Trophoblast cell (in vitro differentiated cells and primary cell): ENCODE data around the gene GADD45GIP1.
A peak's percentile ranks its signal among the peaks of the same experiment; 100 is the strongest.

Experiments
- DNase-seq, 2 donors: peaks; one replicate each; pipeline ENCODE4 v3.0.0-alpha.2; 2016
- H2AFZ ChIP-seq: 2 replicates; pipeline ENCODE4 v1.6.1; 2013; ENCODE audit warnings: low read length, moderate library complexity, mild to moderate bottlenecking; ENCODE audit not compliant: insufficient read depth, poor library complexity
- H2AK5ac ChIP-seq: 2 replicates; pipeline ENCODE4 v1.6.1; 2013; ENCODE audit warnings: mild to moderate bottlenecking, low read length
- H2BK120ac ChIP-seq: 2 replicates; pipeline ENCODE4 v1.6.1; 2013; ENCODE audit warnings: low read length, mild to moderate bottlenecking, moderate library complexity; ENCODE audit not compliant: insufficient read depth, poor library complexity
- H2BK12ac ChIP-seq: 2 replicates; pipeline ENCODE4 v1.6.1; 2013; ENCODE audit warnings: mild to moderate bottlenecking, low read length, moderate library complexity
- H2BK5ac ChIP-seq: 2 replicates; pipeline ENCODE4 v1.6.1; 2013; ENCODE audit warnings: low read length, low read depth, moderate library complexity, mild to moderate bottlenecking; ENCODE audit not compliant: poor library complexity
- H3K14ac ChIP-seq: 2 replicates; pipeline ENCODE4 v1.6.1; 2013; ENCODE audit warnings: mild to moderate bottlenecking, low read length
- H3K18ac ChIP-seq: 2 replicates; pipeline ENCODE4 v1.6.1; 2013; ENCODE audit warnings: mild to moderate bottlenecking, low read length
- H3K23ac ChIP-seq: 2 replicates; pipeline ENCODE4 v1.6.1; 2013; ENCODE audit warnings: low read length
- H3K27ac ChIP-seq: 2 replicates; pipeline ENCODE4 v1.5.1; 2013; ENCODE audit warnings: low read depth, mild to moderate bottlenecking, inconsistent platforms, low read length, moderate library complexity
- H3K27me3 ChIP-seq: 2 replicates; pipeline ENCODE4 v1.6.1; 2013; ENCODE audit warnings: inconsistent platforms, mild to moderate bottlenecking, low read length, moderate library complexity; ENCODE audit not compliant: insufficient read depth
- H3K36me3 ChIP-seq, 2 experiments: 1 replicate in 1 of 2; 2 replicates in 1 of 2; pipeline ENCODE4 v1.6.1; 2013; ENCODE audit warnings: low read length in 2 of 2, mild to moderate bottlenecking in 2 of 2, moderate library complexity in 1 of 2; ENCODE audit not compliant: insufficient read depth in 2 of 2, control insufficient read depth in 1 of 2
- H3K4ac ChIP-seq: 2 replicates; pipeline ENCODE4 v1.6.1; 2013; ENCODE audit warnings: low read depth, mild to moderate bottlenecking, low read length, moderate library complexity
- H3K4me1 ChIP-seq, 2 experiments: 1 replicate in 1 of 2; 2 replicates in 1 of 2; pipeline ENCODE4 v1.6.1; 2013; ENCODE audit warnings: low read length in 2 of 2, mild to moderate bottlenecking in 2 of 2, moderate library complexity in 1 of 2; ENCODE audit not compliant: insufficient read depth in 2 of 2, control insufficient read depth in 1 of 2
- H3K4me2 ChIP-seq: 2 replicates; pipeline ENCODE4 v1.6.1; 2013; ENCODE audit warnings: inconsistent platforms, mild to moderate bottlenecking, low read length, moderate library complexity
- H3K4me3 ChIP-seq: 2 replicates; pipeline ENCODE4 v1.5.1; 2013; ENCODE audit warnings: mild to moderate bottlenecking, low read depth, low read length, inconsistent platforms
- H3K79me1 ChIP-seq: one replicate; pipeline ENCODE4 v1.6.1; 2013; ENCODE audit warnings: low read length
- H3K79me2 ChIP-seq: 2 replicates; pipeline ENCODE4 v1.6.1; 2013; ENCODE audit warnings: low read length, mild to moderate bottlenecking; ENCODE audit not compliant: control insufficient read depth, insufficient read depth, poor library complexity
- H3K9ac ChIP-seq: 2 replicates; pipeline ENCODE4 v1.6.1; 2013; ENCODE audit warnings: mild to moderate bottlenecking, low read length
- H3K9me3 ChIP-seq: 2 replicates; pipeline ENCODE4 v1.6.1; 2013; ENCODE audit warnings: low read depth, mild to moderate bottlenecking, control low read depth, inconsistent platforms, low read length; ENCODE audit not compliant: insufficient read depth
- H4K12ac ChIP-seq: 2 replicates; pipeline ENCODE4 v1.6.1; 2013; ENCODE audit warnings: low read depth, mild to moderate bottlenecking, low read length, moderate library complexity
- H4K8ac ChIP-seq: 2 replicates; pipeline ENCODE4 v1.6.1; 2013; ENCODE audit warnings: low read depth, mild to moderate bottlenecking, low read length, moderate library complexity
- H4K91ac ChIP-seq: one replicate; pipeline ENCODE4 v1.6.1; 2013; ENCODE audit warnings: low read depth, mild to moderate bottlenecking, low read length, moderate library complexity
- WGBS: extraction: QIAGEN DNeasy Blood & Tissue Kit; methylation state at CpG from one replicate; pipeline ENCODE4 v1.1.7; 2013; ENCODE audit warnings: missing lambda C conversion rate; ENCODE audit not compliant: insufficient read length, insufficient coverage; ENCODE audit errors: extremely low coverage; 5-methylcytosine and 5-hydroxymethylcytosine counted together

The GADD45GIP1 gene

GRCh38 chr19:12984143-12984627 is 27.2 kb upstream of the GADD45GIP1 start:
- no peak overlapping the region for H2BK120ac ChIP-seq
- no peak overlapping the region for H3K4ac ChIP-seq
- no CpG with 5 or more reads among the region's 3 CpGs for WGBS
- H3K9me3 ChIP-seq = peaks cover 19% of the 10 kb centered on the region
- H3K23ac ChIP-seq = no peak overlapping the region
- H3K18ac ChIP-seq = no peak overlapping the region
- no peak overlapping the region for H4K12ac ChIP-seq
- H2BK5ac ChIP-seq = no peak overlapping the region
- H2BK12ac ChIP-seq = no peak overlapping the region
- H3K9ac ChIP-seq = no peak overlapping the region
- H3K79me2 ChIP-seq = no peaks in the 10 kb centered on the region
- no peak overlapping the region for H3K4me2 ChIP-seq
- H2AK5ac ChIP-seq = no peak overlapping the region
- no peak overlapping the region for H4K8ac ChIP-seq
- no peak overlapping the region for H4K91ac ChIP-seq
- no peak for DNase-seq
- no peak overlapping the region for H3K27ac ChIP-seq
- no peaks in the 10 kb centered on the region for H3K36me3 ChIP-seq
- no peak overlapping the region for H3K14ac ChIP-seq
- no peak overlapping the region for H2AFZ ChIP-seq
- peaks cover 18% of the 10 kb centered on the region for H3K27me3 ChIP-seq
- H3K79me1 ChIP-seq = no peaks in the 10 kb centered on the region
- peak overlapping the region; percentile 39 for H3K4me3 ChIP-seq
- no peaks in the 10 kb centered on the region for H3K4me1 ChIP-seq

- Histone ChIP-seq H3K9me3 (peaks cover 16% of the 10 kb centered on the region), H3K4me3 (no peak overlapping the region), H3K27ac (no peak overlapping the region), H2AK5ac (no peak overlapping the region), H3K27me3 (peaks cover 18% of the 10 kb centered on the region), H2BK5ac (no peak overlapping the region), H3K79me1 (no peaks in the 10 kb centered on the region), H3K36me3 (no peaks in the 10 kb centered on the region), H3K14ac (no peak overlapping the region), H3K4ac (no peak overlapping the region), H2AFZ (no peak overlapping the region), H4K91ac (no peak overlapping the region), H3K79me2 (no peaks in the 10 kb centered on the region), H2BK12ac (no peak overlapping the region), H3K23ac (no peak overlapping the region), H3K4me2 (peak overlapping the region; percentile 41), H4K12ac (no peak overlapping the region), H2BK120ac (no peak overlapping the region), H3K9ac (no peak overlapping the region), H3K18ac (no peak overlapping the region), H3K4me1 (no peaks in the 10 kb centered on the region), H4K8ac (no peak overlapping the region)
- peak; percentile 43 to 80 for DNase-seq
- WGBS = 100% methylated on average over 3 of the region's 51 CpGs
Observed at GRCh38 chr19:12983542-12984142, 26.6 kb upstream of the GADD45GIP1 start.

- no peak overlapping the region for H2AFZ ChIP-seq
- H4K12ac ChIP-seq = no peak overlapping the region
- H3K27ac ChIP-seq = no peak overlapping the region
- no peaks in the 10 kb centered on the region for H3K36me3 ChIP-seq
- H2BK12ac ChIP-seq = no peak overlapping the region
- H3K4me1 ChIP-seq = no peaks in the 10 kb centered on the region
- no CpG with 5 or more reads among the region's 10 CpGs for WGBS
- H3K27me3 ChIP-seq = peaks cover 18% of the 10 kb centered on the region
- H3K9ac ChIP-seq = no peak overlapping the region
- H3K4me2 ChIP-seq = peak overlapping the region; percentile 41
- no peaks in the 10 kb centered on the region for H3K79me1 ChIP-seq
- H3K4me3 ChIP-seq = no peak overlapping the region
- DNase-seq = no peak
- H3K9me3 ChIP-seq = peaks cover 17% of the 10 kb centered on the region
- no peak overlapping the region for H3K14ac ChIP-seq
- no peak overlapping the region for H2AK5ac ChIP-seq
- H2BK120ac ChIP-seq = no peak overlapping the region
- no peaks in the 10 kb centered on the region for H3K79me2 ChIP-seq
- no peak overlapping the region for H3K4ac ChIP-seq
- H3K18ac ChIP-seq = no peak overlapping the region
- no peak overlapping the region for H4K8ac ChIP-seq
- no peak overlapping the region for H3K23ac ChIP-seq
- H2BK5ac ChIP-seq = no peak overlapping the region
- no peak overlapping the region for H4K91ac ChIP-seq
Observed at GRCh38 chr19:12983091-12983490, 26.1 kb upstream of the GADD45GIP1 start.

GRCh38 chr19:12982648-12983047 is 25.6 kb upstream of the GADD45GIP1 start:
- Histone ChIP-seq H4K91ac (no peak overlapping the region), H3K4me2 (no peak overlapping the region), H2BK120ac (no peak overlapping the region), H2AFZ (no peak overlapping the region), H3K4me3 (no peak overlapping the region), H3K4me1 (no peaks in the 10 kb centered on the region), H4K8ac (no peak overlapping the region), H4K12ac (no peak overlapping the region), H2BK5ac (no peak overlapping the region), H2AK5ac (no peak overlapping the region), H3K9ac (no peak overlapping the region), H3K79me1 (no peaks in the 10 kb centered on the region), H2BK12ac (no peak overlapping the region), H3K14ac (no peak overlapping the region), H3K27me3 (peaks cover 17% of the 10 kb centered on the region), H3K4ac (no peak overlapping the region), H3K9me3 (peaks cover 15% of the 10 kb centered on the region), H3K23ac (no peak overlapping the region), H3K36me3 (no peaks in the 10 kb centered on the region), H3K79me2 (no peaks in the 10 kb centered on the region), H3K27ac (no peak overlapping the region), H3K18ac (no peak overlapping the region)
- no CpG with 5 or more reads among the region's 6 CpGs for WGBS
- no peak for DNase-seq
